ENCODE results near the gene CELA3B. TPM values are rescaled to one million over a fixed set of nuclear protein-coding genes. Genes with fewer than 3 reads are reported as not detected.

The CELA3B gene
- total and polyA plus RNA-seq, 2 of the 8 experiments (the other 6 are each of a cell fraction or from before 2014, with no cell fraction given) = not detected

GRCh38 chr1:21933397-21934248 lies 43.2 kb upstream of the CELA3B start:
- peak overlapping the region; percentile 30; the same call in 1 of the 2 replicates for H2AK5ac ChIP-seq (ENCODE audit: low read depth, low read length)
- CTCF ChIA-PET (ENCODE audit: partially characterized antibody) = interaction anchor here (0.8 to 3.7 kb wide), 7 partner anchors 9 to 30 kb away, joined by 3 to 11 read pairs (median 4); no protein-coding TSS in a partner anchor
- peak overlapping the region; percentile 65 for H3K18ac ChIP-seq (ENCODE audit: extremely low read depth, low read length)
- H3K27ac ChIP-seq (ENCODE audit: low read depth, low read length) = peak overlapping the region; percentile 57
- no peaks in the 10 kb centered on the region for H3K36me3 ChIP-seq (ENCODE audit: control insufficient read depth in 2 of 4, insufficient read depth in 4 of 4, low read length in 3 of 4)
- H4K5ac ChIP-seq (ENCODE audit: insufficient read length, low read depth, low read length) = no peak overlapping the region
- H3K9ac ChIP-seq (replicated peaks in 1 of 4; ENCODE audit: extremely low read depth in 1 of 4, low read depth in 3 of 4, low read length in 3 of 4) = 0 out of 7 replicates have a peak overlapping the region, but pooled peaks of 1 of the 4 experiments have one; percentile 11
- H3K79me2 ChIP-seq (ENCODE audit: control insufficient read depth in 1 of 2, insufficient read depth in 2 of 2, low read length in 2 of 2) = peaks cover 6 to 66% of the 10 kb centered on the region in 2 experiments; a peak in 3 of 4 replicates
- POLR2A ChIA-PET (ENCODE audit: partially characterized antibody) = interaction anchor here (0.8 to 5.9 kb wide), 7 partner anchors 10 to 50 kb away, joined by 3 to 36 read pairs (median 4); no protein-coding TSS in a partner anchor
- H2BK12ac ChIP-seq (ENCODE audit: low read depth, low read length) = peak overlapping the region; percentile 86; the same call in 1 of the 2 replicates
- H3K4me1 ChIP-seq (replicated peaks in 1 of 4; ENCODE audit: control insufficient read depth in 3 of 4, insufficient read depth in 4 of 4, low read length in 3 of 4) = peaks cover 8 to 46% (median 31%) of the 10 kb centered on the region in 4 experiments
- H4K20me1 ChIP-seq (replicated peaks in 1 of 2; ENCODE audit: control insufficient read depth in 1 of 2, insufficient read depth in 2 of 2, low read length in 2 of 2) = peaks cover 2 to 12% of the 10 kb centered on the region in 2 experiments
- peak overlapping the region; percentile 24 to 49 for H3K4me2 ChIP-seq (ENCODE audit: insufficient read depth in 1 of 2, low read depth in 2 of 2, low read length in 2 of 2)
- H3K23ac ChIP-seq (ENCODE audit: insufficient read length) = no peak overlapping the region
- TF ChIP-seq RBBP5 (IDR thresholded peaks at IDR 0.05; ENCODE audit: borderline replicate concordance, low read depth, low read length) = no peak
- no peak for TF ChIP-seq SIRT6 (IDR thresholded peaks at IDR 0.05; ENCODE audit: low read length)
- 0 out of 4 replicates have a peak, but pooled peaks of 1 of the 2 experiments have one; percentile 60 for TF ChIP-seq SIN3A (conservative IDR thresholded peaks at IDR 0.05 in 1 of 2, IDR thresholded peaks at IDR 0.05 in 1 of 2; ENCODE audit: low read depth in 1 of 2, low read length in 2 of 2)
- 0 out of 2 replicates have a peak, but pooled peaks have one; percentile 1 for TF ChIP-seq MAFK (IDR thresholded peaks at IDR 0.05; ENCODE audit: low read depth, low read length)
- no peak for TF ChIP-seq POU5F1 (IDR thresholded peaks at IDR 0.05; ENCODE audit: low read depth, low read length)
- TF ChIP-seq SAP30 (IDR thresholded peaks at IDR 0.05; ENCODE audit: insufficient read depth, insufficient replicate concordance, low read length) = peak; percentile 42
- peak overlapping the region; percentile 23; the same call in 1 of the 2 replicates for H2BK15ac ChIP-seq (ENCODE audit: low read length)
- H2BK5ac ChIP-seq (ENCODE audit: low read depth, low read length) = peak overlapping the region; percentile 79
- no peak overlapping the region for H3K14ac ChIP-seq (ENCODE audit: insufficient read length)
- peaks cover 26% of the 10 kb centered on the region for H3K79me1 ChIP-seq (ENCODE audit: low read depth, low read length)
- H3K9me3 ChIP-seq (ENCODE audit: insufficient read depth in 2 of 2, low read depth in 1 of 2, low read length in 1 of 2) = no peaks in the 10 kb centered on the region
- no peak overlapping the region; the same call in 1 of the 2 replicates for H2BK20ac ChIP-seq (ENCODE audit: low read length)
- peak overlapping the region; percentile 70 for H3K4ac ChIP-seq (replicated peaks; ENCODE audit: insufficient read length, low read depth, low read length)
- peak overlapping the region in 1 of 4 experiments; percentile 18; a peak in 2 of 8 replicates for H3K4me3 ChIP-seq (ENCODE audit: extremely low read depth in 1 of 4, insufficient read depth in 2 of 4, low read depth in 3 of 4, low read length in 4 of 4)
- peaks cover 11% of the 10 kb centered on the region for H3K23me2 ChIP-seq (ENCODE audit: low read depth, low read length)
- DNase-seq (ENCODE audit: low read depth in 1 of 2, low spot score in 2 of 2) (no peak), FAIRE-seq (peak; percentile 63)
- H4K91ac ChIP-seq (replicated peaks; ENCODE audit: insufficient read length, low read length) = peak overlapping the region; percentile 37
- WGBS, 2 experiments (ENCODE audit: extremely low coverage in 1 of 2, insufficient coverage in 1 of 2, insufficient read length in 1 of 2, insufficient replicate concordance in 2 of 2, low coverage in 1 of 2, low lambda C conversion rate in 2 of 2, missing lambda C conversion rate in 1 of 2) = 53% methylated on average over 19 of the region's 19 CpGs; no CpG with 5 or more reads in 1 of the 2 experiments
- no peak overlapping the region; the same call in 1 of the 2 replicates for H4K8ac ChIP-seq (ENCODE audit: extremely low read depth, insufficient read depth, low read length)
- H3K27me3 ChIP-seq (replicated peaks in 1 of 4; ENCODE audit: control insufficient read depth in 3 of 4, extremely low read depth in 1 of 4, insufficient read depth in 3 of 4, low read length in 3 of 4) = no peaks in the 10 kb centered on the region
- H2AFZ ChIP-seq (ENCODE audit: low read length) = no peak overlapping the region
- no peak overlapping the region for H2BK120ac ChIP-seq (replicated peaks; ENCODE audit: low read depth, low read length)
- no peak overlapping the region for H3K56ac ChIP-seq (replicated peaks; ENCODE audit: insufficient read length, low read depth, low read length)

Data from H1 (cell line).